Stimulated activated CD4-positive, alpha-beta T cell treated with anti-CD3 and anti-CD28 coated beads, Interleukin-4, amount 100 ng/mL, for 4 hours (primary cell): ENCODE data around the gene GNB4.
A peak's percentile ranks its signal among the peaks of the same experiment; 100 is the strongest.

Experiments used
- DNase-seq, 2 experiments: peaks; one replicate each; pipeline ENCODE4 v3.0.0-alpha.2; 2020

GNB4 gene

GRCh38 chr3:179348325-179349013 is 102.8 kb downstream of the GNB4 start:
- no peak for DNase-seq

- peak; percentile 81 to 89 for DNase-seq
Observed at GRCh38 chr3:179347345-179348194, 103.7 kb downstream of the GNB4 start, which contains the start of gene MFN1. MFN1 (plus strand) TSS chr3:179347709; CDS start chr3:179348852, 1,143 bp downstream.
